Measurements from ENCODE around the gene USP54.
"Not testable (repeated sequence)": the region's sequence is repeated elsewhere in the genome, so short reads cannot be mapped to it uniquely, and the experiment has no call there.

The USP54 gene

DNA sequence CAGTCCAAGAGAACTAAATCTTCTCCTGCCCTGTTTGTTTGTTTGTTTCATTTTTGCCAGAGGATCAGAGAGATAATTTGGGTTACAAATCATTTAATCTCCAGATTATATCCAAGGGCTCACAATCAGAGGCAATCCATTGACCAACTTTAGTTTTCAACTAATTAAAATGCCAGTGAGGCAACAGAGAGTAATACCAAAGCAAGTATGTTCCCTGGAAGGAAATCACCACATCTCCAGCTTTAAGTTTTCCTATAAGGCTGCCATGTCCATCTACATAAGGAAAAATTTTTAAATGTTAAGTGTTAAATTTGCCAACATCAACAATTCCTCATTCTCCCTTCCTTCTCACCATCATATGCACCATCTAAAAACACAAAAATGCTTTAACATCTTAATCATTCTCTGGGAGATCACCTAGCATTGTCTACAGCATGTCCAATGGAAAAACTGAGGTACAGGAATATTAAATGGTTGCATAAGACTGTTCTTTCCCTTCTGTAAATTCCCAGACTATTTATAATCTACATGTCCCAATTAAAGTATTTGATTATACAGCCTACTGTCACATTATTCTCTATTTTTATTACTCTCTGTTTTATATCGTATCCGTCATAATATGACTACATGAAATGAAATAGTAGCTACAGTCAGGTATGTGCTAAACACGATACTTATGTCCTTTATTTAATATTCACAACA lies 14.1 kb downstream of the USP54 start:
- Histone ChIP-seq H3K4me2 (ENCODE audit: low read length) (no peak overlapping the region), H3K36me3 (ENCODE audit: control insufficient read depth, insufficient read depth, low read length) (no peaks in the 10 kb centered on the region), H3K9me3 (ENCODE audit: control insufficient read depth, low read length) (no peaks in the 10 kb centered on the region), H3K4me3 (ENCODE audit: low read depth, low read length) (no peak overlapping the region), H3K27me3 (ENCODE audit: control insufficient read depth, insufficient read depth, low read length) (no peaks in the 10 kb centered on the region), H3K9ac (no peak overlapping the region), H2AFZ (no peak overlapping the region), H3K4me1 (peaks cover 3% of the 10 kb centered on the region), H3K79me2 (no peaks in the 10 kb centered on the region), H3K27ac (no peak overlapping the region)
- TF ChIP-seq, protein P1, sequence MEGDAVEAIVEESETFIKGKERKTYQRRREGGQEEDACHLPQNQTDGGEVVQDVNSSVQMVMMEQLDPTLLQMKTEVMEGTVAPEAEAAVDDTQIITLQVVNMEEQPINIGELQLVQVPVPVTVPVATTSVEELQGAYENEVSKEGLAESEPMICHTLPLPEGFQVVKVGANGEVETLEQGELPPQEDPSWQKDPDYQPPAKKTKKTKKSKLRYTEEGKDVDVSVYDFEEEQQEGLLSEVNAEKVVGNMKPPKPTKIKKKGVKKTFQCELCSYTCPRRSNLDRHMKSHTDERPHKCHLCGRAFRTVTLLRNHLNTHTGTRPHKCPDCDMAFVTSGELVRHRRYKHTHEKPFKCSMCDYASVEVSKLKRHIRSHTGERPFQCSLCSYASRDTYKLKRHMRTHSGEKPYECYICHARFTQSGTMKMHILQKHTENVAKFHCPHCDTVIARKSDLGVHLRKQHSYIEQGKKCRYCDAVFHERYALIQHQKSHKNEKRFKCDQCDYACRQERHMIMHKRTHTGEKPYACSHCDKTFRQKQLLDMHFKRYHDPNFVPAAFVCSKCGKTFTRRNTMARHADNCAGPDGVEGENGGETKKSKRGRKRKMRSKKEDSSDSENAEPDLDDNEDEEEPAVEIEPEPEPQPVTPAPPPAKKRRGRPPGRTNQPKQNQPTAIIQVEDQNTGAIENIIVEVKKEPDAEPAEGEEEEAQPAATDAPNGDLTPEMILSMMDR (IDR thresholded peaks at IDR 0.05), result no peak

DNA sequence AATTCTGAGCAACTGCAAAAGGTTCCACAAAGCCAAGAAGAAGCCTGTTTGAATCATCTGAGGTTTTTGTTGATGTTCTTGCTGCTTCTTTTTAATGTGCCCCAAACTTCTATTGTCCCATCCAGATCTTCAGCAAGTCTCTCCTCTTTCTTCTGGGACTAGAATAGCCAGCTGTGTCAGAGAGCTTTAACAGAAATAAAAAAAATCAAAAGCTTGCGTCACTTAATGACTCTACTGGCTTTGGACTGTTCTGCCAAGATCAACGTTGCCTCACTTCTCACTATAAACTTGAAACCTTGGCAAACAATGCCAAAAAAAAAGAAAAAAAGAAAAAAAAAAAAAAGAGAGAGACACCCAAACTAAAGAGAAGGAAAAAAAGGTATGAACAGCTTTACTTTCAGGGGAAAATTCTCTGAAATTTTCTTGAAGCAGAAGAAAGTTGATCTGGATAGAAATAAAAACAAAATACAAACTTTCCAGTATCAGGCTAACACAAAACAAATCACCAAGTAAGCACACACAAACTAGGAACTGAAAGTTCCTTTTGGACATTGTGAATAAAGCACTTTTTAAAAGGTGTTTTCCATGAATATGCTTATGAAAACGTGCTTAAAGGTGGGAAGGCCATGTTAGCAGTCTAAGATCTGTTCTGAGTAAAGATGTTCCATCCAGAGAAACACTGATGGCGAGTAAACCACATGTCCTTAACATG lies 14.8 kb downstream of the USP54 start:
- H3K4me3 ChIP-seq (ENCODE audit: low read depth, low read length), result no peak overlapping the region
- H3K79me2 ChIP-seq, result no peaks in the 10 kb centered on the region
- peaks cover 3% of the 10 kb centered on the region for H3K4me1 ChIP-seq
- H3K4me2 ChIP-seq (ENCODE audit: low read length), result no peak overlapping the region
- H3K27me3 ChIP-seq (ENCODE audit: control insufficient read depth, insufficient read depth, low read length), result no peaks in the 10 kb centered on the region
- TF ChIP-seq, protein P1 (IDR thresholded peaks at IDR 0.05), result no peak
- H3K9me3 ChIP-seq (ENCODE audit: control insufficient read depth, low read length), result no peaks in the 10 kb centered on the region
- no peak overlapping the region for H2AFZ ChIP-seq
- no peak overlapping the region for H3K9ac ChIP-seq
- H3K27ac ChIP-seq, result no peak overlapping the region
- H3K36me3 ChIP-seq (ENCODE audit: control insufficient read depth, insufficient read depth, low read length), result no peaks in the 10 kb centered on the region

DNA sequence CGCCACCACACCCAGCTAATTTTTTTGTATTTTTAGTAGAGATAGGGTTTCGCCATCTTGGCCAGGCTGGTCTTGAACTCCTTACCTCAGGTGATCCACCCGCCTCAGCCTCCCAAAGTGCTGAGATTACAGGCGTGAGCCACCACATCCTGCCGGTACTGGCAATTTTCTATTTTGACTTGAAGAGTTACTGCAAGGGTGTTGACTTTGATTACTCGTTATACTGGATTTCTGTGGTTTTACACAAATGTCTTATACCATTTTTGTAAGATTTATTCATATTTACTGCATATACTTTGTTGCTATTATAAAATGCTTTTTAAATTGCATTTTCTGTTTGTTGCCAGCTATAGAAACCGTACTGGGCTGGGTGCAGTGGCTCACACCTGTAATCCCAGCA lies 24.1 kb downstream of the USP54 start:
- not testable (repeated sequence) for H3K27me3 ChIP-seq (ENCODE audit: control insufficient read depth, insufficient read depth, low read length); H3K9me3 ChIP-seq (ENCODE audit: control insufficient read depth, low read length); H3K27ac ChIP-seq; H3K4me2 ChIP-seq (ENCODE audit: low read length); H3K4me3 ChIP-seq (ENCODE audit: low read depth, low read length); H3K9ac ChIP-seq; H3K36me3 ChIP-seq (ENCODE audit: control insufficient read depth, insufficient read depth, low read length); H3K79me2 ChIP-seq; H3K4me1 ChIP-seq; H2AFZ ChIP-seq

DNA sequence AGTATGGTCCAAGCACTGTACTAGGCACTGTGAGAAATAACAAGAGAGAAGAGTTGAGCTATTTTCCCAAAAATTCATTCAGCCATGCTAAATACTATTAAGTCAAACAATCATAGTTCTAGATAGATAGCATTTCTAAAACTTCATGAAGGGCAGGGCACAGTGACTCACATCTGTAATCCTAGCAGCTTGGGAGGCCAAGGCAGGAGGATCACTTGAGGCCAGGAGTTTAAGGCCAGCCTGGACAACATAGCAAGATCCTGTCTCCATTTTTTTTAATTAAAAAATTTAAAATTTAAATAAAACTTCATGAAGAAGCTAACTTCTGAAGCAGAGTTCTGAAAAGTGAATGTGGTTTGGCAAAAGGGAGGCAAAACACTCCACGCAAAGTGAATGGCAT lies 29.9 kb downstream of the USP54 start:
- Histone ChIP-seq H3K27ac (no peak overlapping the region), H3K4me2 (ENCODE audit: low read length) (no peak overlapping the region), H3K27me3 (ENCODE audit: control insufficient read depth, insufficient read depth, low read length) (no peaks in the 10 kb centered on the region), H3K79me2 (no peaks in the 10 kb centered on the region), H3K9me3 (ENCODE audit: control insufficient read depth, low read length) (no peaks in the 10 kb centered on the region), H2AFZ (no peak overlapping the region), H3K4me1 (no peaks in the 10 kb centered on the region), H3K4me3 (ENCODE audit: low read depth, low read length) (no peak overlapping the region), H3K36me3 (ENCODE audit: control insufficient read depth, insufficient read depth, low read length) (no peaks in the 10 kb centered on the region), H3K9ac (no peak overlapping the region)
- TF ChIP-seq, protein P1 (IDR thresholded peaks at IDR 0.05), result no peak

DNA sequence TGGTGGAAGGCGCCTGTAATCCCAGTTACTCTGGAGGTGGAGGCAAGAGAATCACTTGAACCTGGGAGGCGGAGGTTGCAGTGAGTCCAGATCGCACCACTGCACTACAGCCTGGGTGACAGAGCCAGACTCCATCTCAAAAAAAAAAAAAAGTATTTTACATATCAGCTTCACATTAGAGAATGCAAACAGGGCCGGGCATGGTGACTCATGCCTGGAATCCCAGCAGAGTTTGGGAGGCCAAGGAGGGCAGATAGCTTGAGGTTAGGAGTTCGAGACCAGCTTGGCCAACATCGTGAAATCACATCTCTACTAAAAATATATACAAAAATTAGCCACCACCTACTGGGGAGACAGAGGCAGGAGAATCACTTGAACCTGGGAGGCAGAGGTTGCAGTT lies 31.6 kb downstream of the USP54 start:
- TF ChIP-seq, protein P1 (IDR thresholded peaks at IDR 0.05), result no peak
- no peaks in the 10 kb centered on the region for H3K27me3 ChIP-seq (ENCODE audit: control insufficient read depth, insufficient read depth, low read length)
- H3K36me3 ChIP-seq (ENCODE audit: control insufficient read depth, insufficient read depth, low read length), result no peaks in the 10 kb centered on the region
- no peak overlapping the region for H3K4me2 ChIP-seq (ENCODE audit: low read length)
- no peak overlapping the region for H3K27ac ChIP-seq
- no peak overlapping the region for H3K4me3 ChIP-seq (ENCODE audit: low read depth, low read length)
- H2AFZ ChIP-seq, result no peak overlapping the region
- no peak overlapping the region for H3K9ac ChIP-seq
- no peaks in the 10 kb centered on the region for H3K9me3 ChIP-seq (ENCODE audit: control insufficient read depth, low read length)
- no peaks in the 10 kb centered on the region for H3K4me1 ChIP-seq
- no peaks in the 10 kb centered on the region for H3K79me2 ChIP-seq

All from parathyroid adenoma (tissue), 2 donors.